SU-DHL-6 (cell line): ENCODE data around the gene BAX.
"Not testable (repeated sequence)": the region's sequence is repeated elsewhere in the genome, so short reads cannot be mapped to it uniquely, and the experiment has no call there.

Experiments used
- H2AFZ ChIP-seq: fragments of 200-600 bp; sonication (generic); 2 replicates; pipeline ENCODE4 v1.6.1; 2014; ENCODE audit warnings: low read depth, mild to moderate bottlenecking, moderate library complexity, mixed read lengths, antibody characterized with exemption, low read length; ENCODE audit not compliant: severe bottlenecking
- H3F3A ChIP-seq: fragments of 200-600 bp; shearing (Covaris generic); 2 replicates; pipeline ENCODE4 v1.6.0; 2016; ENCODE audit warnings: antibody characterized with exemption, mild to moderate bottlenecking; ENCODE audit not compliant: insufficient read depth
- H3K27ac ChIP-seq: fragments of 200-600 bp; sonication (generic); 2 replicates; pipeline ENCODE4 v1.5.1; 2016; ENCODE audit warnings: low read depth, mild to moderate bottlenecking, low read length, moderate library complexity, mixed read lengths
- H3K27me3 ChIP-seq: fragments of 200-600 bp; sonication (generic), shearing (Covaris generic); 2 replicates; pipeline ENCODE4 v1.6.0; 2014; ENCODE audit warnings: mild to moderate bottlenecking, low read length
- H3K36me3 ChIP-seq: fragments of 200-600 bp; sonication (generic); 2 replicates; pipeline ENCODE4 v1.6.1; 2014; ENCODE audit warnings: mild to moderate bottlenecking, low read length, mixed read lengths
- H3K4me2 ChIP-seq: fragments of 300-600, 200-600 bp; shearing (Covaris generic), sonication (generic); 2 replicates; pipeline ENCODE4 v1.6.0; 2014; ENCODE audit warnings: low read length, low read depth, mild to moderate bottlenecking; ENCODE audit not compliant: poor library complexity, severe bottlenecking
- H3K4me3 ChIP-seq: fragments of 200-600 bp; sonication (generic); 2 replicates; pipeline ENCODE4 v1.5.1; 2014; ENCODE audit warnings: antibody characterized with exemption, low read length, mild to moderate bottlenecking, mixed read lengths; ENCODE audit not compliant: insufficient read depth, poor library complexity, severe bottlenecking
- H3K79me2 ChIP-seq: fragments of 200-600 bp; sonication (generic); 2 replicates; pipeline ENCODE4 v1.6.1; 2014; ENCODE audit warnings: mild to moderate bottlenecking, low read length, moderate library complexity; ENCODE audit not compliant: insufficient read depth
- H3K9ac ChIP-seq: fragments of 200-600 bp; sonication (generic); 2 replicates; pipeline ENCODE4 v1.7.0; 2014; ENCODE audit warnings: mild to moderate bottlenecking, low read length
- H3K9me2 ChIP-seq: fragments of 200-600 bp; sonication (generic); replicated peaks from 2 replicates; pipeline ENCODE4 v1.6.1; 2014; ENCODE audit warnings: low read length; ENCODE audit not compliant: insufficient read depth
- H3K9me3 ChIP-seq: fragments of 200-600 bp; sonication (generic); 2 replicates; pipeline ENCODE4 v1.6.1; 2014; ENCODE audit warnings: low read length, mixed read lengths; ENCODE audit not compliant: insufficient read depth
- H4K20me1 ChIP-seq: fragments of 200-600 bp; sonication (generic); 2 replicates; pipeline ENCODE4 v1.6.1; 2014; ENCODE audit warnings: low read depth, mild to moderate bottlenecking, antibody characterized with exemption, low read length, moderate library complexity, mixed read lengths
- EZH2phosphoT487 ChIP-seq: fragments of 200-600 bp; sonication (generic), shearing (Covaris generic); conservative IDR thresholded peaks from 2 replicates; pipeline ENCODE4 v1.6.1; 2018; ENCODE audit warnings: mild to moderate bottlenecking, antibody characterized with exemption, low read length, moderate library complexity, mixed read lengths
- TF ChIP-seq, protein P1 (sequence below): fragments of 200-600 bp; sonication (generic); IDR thresholded peaks from one replicate; pipeline ENCODE4 v1.5.1; 2017; ENCODE audit warnings: antibody characterized with exemption, mild to moderate bottlenecking, low read length, moderate library complexity; ENCODE audit not compliant: insufficient read depth, poor library complexity, severe bottlenecking

Gene BAX

DNA sequence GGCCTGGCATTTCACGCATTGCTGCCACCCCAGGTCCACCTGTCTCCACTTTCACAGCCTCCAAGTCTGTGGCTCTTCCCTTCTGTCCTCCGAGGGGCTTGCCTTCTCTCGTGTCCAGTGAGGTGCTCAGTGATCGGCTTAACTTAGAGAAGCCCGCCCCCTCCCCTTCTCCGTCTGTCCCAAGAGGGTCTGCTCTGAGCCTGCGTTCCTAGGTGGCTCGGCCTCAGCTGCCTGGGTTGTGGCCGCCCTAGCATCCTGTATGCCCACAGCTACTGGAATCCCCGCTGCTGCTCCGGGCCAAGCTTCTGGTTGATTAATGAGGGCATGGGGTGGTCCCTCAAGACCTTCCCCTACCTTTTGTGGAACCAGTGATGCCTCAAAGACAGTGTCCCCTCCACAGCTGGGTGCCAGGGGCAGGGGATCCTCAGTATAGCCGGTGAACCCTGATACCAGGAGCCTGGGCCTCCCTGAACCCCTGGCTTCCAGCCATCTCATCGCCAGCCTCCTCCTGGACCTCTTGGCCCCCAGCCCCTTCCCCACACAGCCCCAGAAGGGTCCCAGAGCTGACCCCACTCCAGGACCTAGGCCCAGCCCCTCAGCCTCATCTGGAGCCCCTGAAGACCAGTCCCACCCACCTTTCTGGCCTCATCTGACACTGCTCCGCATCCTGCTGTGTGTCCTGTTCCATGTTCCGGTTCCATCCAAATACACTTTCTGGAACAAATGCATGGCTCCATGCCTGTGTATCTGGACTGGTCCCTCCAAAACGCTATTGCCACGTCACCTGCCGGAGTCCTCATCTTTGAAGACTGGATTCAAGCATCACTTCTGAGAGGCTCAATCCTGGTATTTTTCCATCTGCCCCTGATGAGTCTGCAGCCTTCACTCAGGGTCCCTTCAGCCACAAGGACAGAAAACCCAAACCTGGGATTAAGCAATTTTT lies 31.9 kb upstream of the BAX start:
- no peaks in the 10 kb centered on the region for H3K9me2 ChIP-seq

GRCh38 chr19:48925240-48925843 lies 29.3 kb upstream of the BAX start:
- Histone ChIP-seq H4K20me1 (no peaks in the 10 kb centered on the region), H3K9ac (no peak overlapping the region), H3K4me3 (no peak overlapping the region), H3K9me2 (no peaks in the 10 kb centered on the region), H3K79me2 (no peaks in the 10 kb centered on the region), H3K27ac (no peak overlapping the region), H3K9me3 (no peaks in the 10 kb centered on the region), H3F3A (no peaks in the 10 kb centered on the region), H3K36me3 (no peaks in the 10 kb centered on the region), H3K27me3 (no peaks in the 10 kb centered on the region), H2AFZ (no peak overlapping the region), H3K4me2 (no peak overlapping the region)
- TF ChIP-seq EZH2phosphoT487: no peak
- TF ChIP-seq, protein P1, sequence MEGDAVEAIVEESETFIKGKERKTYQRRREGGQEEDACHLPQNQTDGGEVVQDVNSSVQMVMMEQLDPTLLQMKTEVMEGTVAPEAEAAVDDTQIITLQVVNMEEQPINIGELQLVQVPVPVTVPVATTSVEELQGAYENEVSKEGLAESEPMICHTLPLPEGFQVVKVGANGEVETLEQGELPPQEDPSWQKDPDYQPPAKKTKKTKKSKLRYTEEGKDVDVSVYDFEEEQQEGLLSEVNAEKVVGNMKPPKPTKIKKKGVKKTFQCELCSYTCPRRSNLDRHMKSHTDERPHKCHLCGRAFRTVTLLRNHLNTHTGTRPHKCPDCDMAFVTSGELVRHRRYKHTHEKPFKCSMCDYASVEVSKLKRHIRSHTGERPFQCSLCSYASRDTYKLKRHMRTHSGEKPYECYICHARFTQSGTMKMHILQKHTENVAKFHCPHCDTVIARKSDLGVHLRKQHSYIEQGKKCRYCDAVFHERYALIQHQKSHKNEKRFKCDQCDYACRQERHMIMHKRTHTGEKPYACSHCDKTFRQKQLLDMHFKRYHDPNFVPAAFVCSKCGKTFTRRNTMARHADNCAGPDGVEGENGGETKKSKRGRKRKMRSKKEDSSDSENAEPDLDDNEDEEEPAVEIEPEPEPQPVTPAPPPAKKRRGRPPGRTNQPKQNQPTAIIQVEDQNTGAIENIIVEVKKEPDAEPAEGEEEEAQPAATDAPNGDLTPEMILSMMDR: no peak

More for the DNA sequence above, 31.9 kb upstream of the BAX start:
- no peaks in the 10 kb centered on the region for H3K36me3 ChIP-seq
- no peak overlapping the region for H3K27ac ChIP-seq
- no peaks in the 10 kb centered on the region for H3F3A ChIP-seq
- no peaks in the 10 kb centered on the region for H4K20me1 ChIP-seq
- TF ChIP-seq EZH2phosphoT487: no peak
- no peak overlapping the region for H2AFZ ChIP-seq
- no peak overlapping the region for H3K4me3 ChIP-seq
- H3K4me2 ChIP-seq: no peak overlapping the region
- H3K79me2 ChIP-seq: no peaks in the 10 kb centered on the region
- no peaks in the 10 kb centered on the region for H3K27me3 ChIP-seq
- no peaks in the 10 kb centered on the region for H3K9me3 ChIP-seq
- H3K9ac ChIP-seq: no peak overlapping the region

DNA sequence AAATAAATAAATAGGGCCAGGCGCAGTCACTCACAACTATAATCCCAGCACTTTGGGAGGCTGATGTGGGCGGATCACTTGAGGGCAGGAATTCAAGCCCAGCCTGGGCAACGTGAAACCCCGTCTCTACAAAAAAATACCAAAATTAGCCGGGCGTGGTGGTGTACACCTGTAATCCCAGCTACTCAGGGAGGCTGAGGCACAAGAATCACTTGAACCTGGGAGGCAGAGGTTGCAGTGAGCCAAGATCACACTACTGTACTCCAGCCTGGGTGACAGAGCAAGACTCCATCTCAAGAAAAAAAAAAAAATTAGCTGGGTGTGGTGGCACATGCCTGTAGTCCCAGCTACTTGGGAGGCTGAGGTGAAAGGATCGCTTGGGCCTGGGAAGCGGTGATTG lies 28.8 kb upstream of the BAX start:
- not testable (repeated sequence) for H3K9me3 ChIP-seq, H3K9ac ChIP-seq, H3F3A ChIP-seq, H3K27me3 ChIP-seq, H3K36me3 ChIP-seq, H3K79me2 ChIP-seq, H3K4me3 ChIP-seq, H3K4me2 ChIP-seq, H4K20me1 ChIP-seq, H3K9me2 ChIP-seq, H2AFZ ChIP-seq, H3K27ac ChIP-seq

DNA sequence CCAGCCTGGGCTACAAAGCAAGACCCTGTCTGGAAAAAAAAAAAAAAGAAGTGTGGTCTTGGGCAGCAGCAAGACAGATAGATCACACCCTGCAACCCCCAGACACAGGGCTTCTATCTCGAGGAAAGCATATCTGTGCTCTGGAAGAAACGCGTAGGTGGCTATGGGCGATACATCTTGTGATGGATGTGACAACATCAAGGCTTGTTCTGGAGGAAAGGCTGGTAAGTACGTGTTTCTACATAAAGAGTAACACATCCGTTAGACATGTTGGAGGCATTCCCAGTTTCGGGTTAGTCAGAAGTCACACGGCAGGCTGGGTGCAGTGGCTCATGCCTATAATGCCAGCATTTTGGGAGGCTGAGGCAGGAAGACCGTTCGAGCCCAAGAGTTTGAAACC lies 27.8 kb upstream of the BAX start:
- no peak overlapping the region for H3K9ac ChIP-seq
- no peak overlapping the region for H3K27ac ChIP-seq
- H3K4me2 ChIP-seq: no peak overlapping the region
- H3K36me3 ChIP-seq: no peaks in the 10 kb centered on the region
- no peaks in the 10 kb centered on the region for H3K9me2 ChIP-seq
- no peaks in the 10 kb centered on the region for H3F3A ChIP-seq
- H4K20me1 ChIP-seq: no peaks in the 10 kb centered on the region
- H3K79me2 ChIP-seq: no peaks in the 10 kb centered on the region
- H2AFZ ChIP-seq: no peak overlapping the region
- no peaks in the 10 kb centered on the region for H3K9me3 ChIP-seq
- H3K4me3 ChIP-seq: no peak overlapping the region
- H3K27me3 ChIP-seq: no peaks in the 10 kb centered on the region
- TF ChIP-seq, protein P1: no peak
- TF ChIP-seq EZH2phosphoT487: no peak

GRCh38 chr19:48927692-48928091 lies 27.0 kb upstream of the BAX start:
- not testable (repeated sequence) for H3K4me3 ChIP-seq, H4K20me1 ChIP-seq, H2AFZ ChIP-seq, H3K27me3 ChIP-seq, H3K9me2 ChIP-seq, H3K9me3 ChIP-seq, H3K79me2 ChIP-seq, H3K9ac ChIP-seq, H3K36me3 ChIP-seq, H3K4me2 ChIP-seq, H3F3A ChIP-seq, H3K27ac ChIP-seq
